H1 (cell line): ENCODE measurements around the gene METTL25B. TPM values are rescaled to one million over a fixed set of nuclear protein-coding genes. Genes with fewer than 3 reads are reported as not detected.

ENCODE experiments used
- CTCF ChIA-PET: fragments of 300-600 bp; sonication (Branson Sonifier 250); formaldehyde crosslinking; loops from one replicate; lab custom pipeline; 2021; ENCODE audit not compliant: partially characterized antibody; lab: Charles Lee
- POLR2A ChIA-PET: fragments of 300-600 bp; sonication (Branson Sonifier 250); formaldehyde crosslinking; loops from one replicate; lab custom pipeline; 2021; ENCODE audit warnings: inconsistent platforms; ENCODE audit not compliant: partially characterized antibody; lab: Charles Lee
- DNase-seq, 2 experiments: peaks; one replicate each; pipeline versions ENCODE4 v3.0.0 to v3.0.0-alpha.2; 2010 to 2022; ENCODE audit warnings: low spot score in 2 of 2, low read depth in 1 of 2, mixed read lengths in 1 of 2
- FAIRE-seq: peaks from 2 replicates; lab custom pipeline; 2011; peaks lifted over from hg19 to GRCh38; lab: Jason Lieb, UNC
- H2AFZ ChIP-seq: 2 replicates; pipeline ENCODE4 v1.8.1; 2012; ENCODE audit warnings: low read length, inconsistent platforms
- H2AK5ac ChIP-seq: 2 replicates; pipeline ENCODE4 v1.6.1; 2013; ENCODE audit warnings: low read depth, low read length
- H2BK120ac ChIP-seq: replicated peaks from 2 replicates; pipeline ENCODE3; 2013; ENCODE audit warnings: low read depth, low read length, inconsistent platforms
- H2BK12ac ChIP-seq: 2 replicates; pipeline ENCODE4 v1.6.1; 2013; ENCODE audit warnings: low read depth, low read length
- H2BK15ac ChIP-seq: 2 replicates; pipeline ENCODE4 v1.6.1; 2013; ENCODE audit warnings: low read length
- H2BK20ac ChIP-seq: 2 replicates; pipeline ENCODE4 v1.6.1; 2013; ENCODE audit warnings: low read length
- H2BK5ac ChIP-seq: 2 replicates; pipeline ENCODE4 v1.6.1; 2013; ENCODE audit warnings: low read depth, low read length
- H3K14ac ChIP-seq: 2 replicates; pipeline ENCODE4 v1.6.1; 2013; ENCODE audit warnings: inconsistent platforms; ENCODE audit not compliant: insufficient read length
- H3K18ac ChIP-seq: 2 replicates; pipeline ENCODE4 v1.6.1; 2013; ENCODE audit warnings: low read length; ENCODE audit errors: extremely low read depth
- H3K23ac ChIP-seq: 2 replicates; pipeline ENCODE4 v1.6.1; 2013; ENCODE audit warnings: inconsistent platforms; ENCODE audit not compliant: insufficient read length
- H3K23me2 ChIP-seq: 2 replicates; pipeline ENCODE4 v1.6.1; 2013; ENCODE audit warnings: low read depth, low read length
- H3K27ac ChIP-seq: 2 replicates; pipeline ENCODE4 v1.6.1; 2011; ENCODE audit warnings: low read depth, low read length, inconsistent platforms
- H3K27me3 ChIP-seq, 4 experiments: replicated peaks in 1 of 4; 1 replicate in 1 of 4; 2 replicates in 3 of 4; pipeline versions ENCODE4 v1.6.1 to v1.8.1; 2011 to 2013; ENCODE audit warnings: low read length in 3 of 4, mild to moderate bottlenecking in 3 of 4, inconsistent platforms in 2 of 4, mixed read lengths in 2 of 4, moderate library complexity in 1 of 4; ENCODE audit not compliant: control insufficient read depth in 3 of 4, insufficient read depth in 3 of 4; ENCODE audit errors: extremely low read depth in 1 of 4
- H3K36me3 ChIP-seq, 4 experiments: 2 replicates each; pipeline versions ENCODE4 v1.6.1 to v1.8.1; 2011 to 2013; ENCODE audit warnings: mild to moderate bottlenecking in 4 of 4, low read length in 3 of 4, moderate library complexity in 2 of 4, control low read depth in 1 of 4, inconsistent platforms in 1 of 4; ENCODE audit not compliant: insufficient read depth in 4 of 4, control insufficient read depth in 2 of 4
- H3K4ac ChIP-seq: replicated peaks from 2 replicates; pipeline ENCODE3; 2013; ENCODE audit warnings: low read length, low read depth, mixed read lengths, inconsistent platforms; ENCODE audit not compliant: insufficient read length
- H3K4me1 ChIP-seq, 4 experiments: replicated peaks in 1 of 4; 1 replicate in 1 of 4; 2 replicates in 3 of 4; pipeline versions ENCODE4 v1.6.1 to v1.8.1; 2011 to 2013; ENCODE audit warnings: low read length in 3 of 4, inconsistent platforms in 2 of 4, mixed read lengths in 1 of 4; ENCODE audit not compliant: insufficient read depth in 4 of 4, control insufficient read depth in 3 of 4
- H3K4me2 ChIP-seq, 2 experiments: 2 replicates each; pipeline versions ENCODE4 v1.6.1 to v1.8.1; 2011 to 2013; ENCODE audit warnings: low read depth in 2 of 2, low read length in 2 of 2, control low read depth in 1 of 2, inconsistent platforms in 1 of 2, mild to moderate bottlenecking in 1 of 2; ENCODE audit not compliant: insufficient read depth in 1 of 2
- H3K4me3 ChIP-seq, 4 experiments: fragments of 200-600, 300-600 bp in 1 of 4; sonication (generic), shearing (Covaris generic), sonication (Bioruptor Twin) in 1 of 4; 2 replicates each; pipeline versions ENCODE4 v1.5.1 to v1.8.1; 2011 to 2016; ENCODE audit warnings: low read length in 4 of 4, low read depth in 3 of 4, control low read depth in 2 of 4, inconsistent platforms in 2 of 4, mild to moderate bottlenecking in 2 of 4, mixed read lengths in 1 of 4, moderate library complexity in 1 of 4; ENCODE audit not compliant: insufficient read depth in 2 of 4; ENCODE audit errors: extremely low read depth in 1 of 4
- H3K56ac ChIP-seq: replicated peaks from 2 replicates; pipeline ENCODE3; 2013; ENCODE audit warnings: low read depth, mild to moderate bottlenecking, mixed read lengths, low read length, inconsistent platforms; ENCODE audit not compliant: insufficient read length
- H3K79me1 ChIP-seq: 2 replicates; pipeline ENCODE4 v1.6.1; 2013; ENCODE audit warnings: low read depth, low read length, control low read depth
- H3K79me2 ChIP-seq, 2 experiments: 2 replicates each; pipeline versions ENCODE4 v1.6.1 to v1.8.1; 2012 to 2013; ENCODE audit warnings: low read length in 2 of 2, mild to moderate bottlenecking in 2 of 2, inconsistent platforms in 1 of 2; ENCODE audit not compliant: insufficient read depth in 2 of 2, control insufficient read depth in 1 of 2
- H3K9ac ChIP-seq, 4 experiments: replicated peaks in 1 of 4; 1 replicate in 1 of 4; 2 replicates in 3 of 4; pipeline versions ENCODE4 v1.6.1 to v1.8.1; 2011 to 2013; ENCODE audit warnings: low read depth in 3 of 4, low read length in 3 of 4, control low read depth in 2 of 4, mild to moderate bottlenecking in 2 of 4, moderate library complexity in 2 of 4, inconsistent platforms in 1 of 4; ENCODE audit errors: extremely low read depth in 1 of 4
- H3K9me3 ChIP-seq, 2 experiments: 2 replicates each; pipeline versions ENCODE4 v1.6.1 to v1.8.1; 2012 to 2013; ENCODE audit warnings: mild to moderate bottlenecking in 2 of 2, moderate library complexity in 2 of 2, control low read depth in 1 of 2, inconsistent platforms in 1 of 2, low read depth in 1 of 2, low read length in 1 of 2, mixed read lengths in 1 of 2; ENCODE audit not compliant: insufficient read depth in 2 of 2
- H4K20me1 ChIP-seq, 2 experiments: replicated peaks in 1 of 2; 2 replicates each; pipeline versions ENCODE3 to v1.8.1; 2011 to 2013; ENCODE audit warnings: inconsistent platforms in 2 of 2, low read length in 2 of 2, mild to moderate bottlenecking in 1 of 2; ENCODE audit not compliant: insufficient read depth in 2 of 2, control insufficient read depth in 1 of 2
- H4K5ac ChIP-seq: 2 replicates; pipeline ENCODE4 v1.6.1; 2013; ENCODE audit warnings: low read length, low read depth, mixed read lengths, inconsistent platforms; ENCODE audit not compliant: insufficient read length
- H4K8ac ChIP-seq: 2 replicates; pipeline ENCODE4 v1.8.0; 2013; ENCODE audit warnings: mild to moderate bottlenecking, moderate library complexity, low read length, inconsistent platforms; ENCODE audit not compliant: insufficient read depth; ENCODE audit errors: extremely low read depth
- H4K91ac ChIP-seq: replicated peaks from 2 replicates; pipeline ENCODE3; 2013; ENCODE audit warnings: low read length, mixed read lengths, inconsistent platforms; ENCODE audit not compliant: insufficient read length
- HDAC6 ChIP-seq: IDR thresholded peaks from one replicate; pipeline ENCODE4 v1.7.1; 2012; ENCODE audit warnings: low read depth, mild to moderate bottlenecking, inconsistent platforms, low read length, moderate library complexity
- KDM4A ChIP-seq: IDR thresholded peaks from one replicate; pipeline ENCODE4 v1.7.1; 2012; ENCODE audit warnings: low read depth, mild to moderate bottlenecking, moderate library complexity, low read length, inconsistent platforms; ENCODE audit not compliant: severe bottlenecking
- PHF8 ChIP-seq: fragments of 200-600 bp; sonication (generic); conservative IDR thresholded peaks from 2 replicates; pipeline ENCODE4 v1.7.1; 2012; ENCODE audit warnings: low read depth, mild to moderate bottlenecking, inconsistent platforms, low read length, moderate library complexity
- POLR2A ChIP-seq, 2 experiments: IDR thresholded peaks; 1 replicate in 1 of 2; 2 replicates in 1 of 2; pipeline ENCODE4 v1.6.1; 2011; ENCODE audit warnings: low read depth in 2 of 2, low read length in 2 of 2, mild to moderate bottlenecking in 2 of 2; ENCODE audit errors: control extremely low read depth in 1 of 2
- SAP30 ChIP-seq: fragments of 300-600 bp; sonication (generic); IDR thresholded peaks from 2 replicates; pipeline ENCODE4 v1.7.1; 2012; ENCODE audit warnings: low read length, moderate library complexity, mild to moderate bottlenecking, inconsistent platforms; ENCODE audit not compliant: insufficient read depth, insufficient replicate concordance
- WGBS, 2 experiments: shearing (Covaris generic) in 1 of 2; methylation state at CpG; one replicate each; pipeline versions ENCODE4 v1.1.6 to v1.1.7; 2013 to 2015; ENCODE audit warnings: low lambda C conversion rate in 2 of 2, mixed read lengths in 2 of 2, inconsistent platforms in 1 of 2, low coverage in 1 of 2, missing lambda C conversion rate in 1 of 2; ENCODE audit not compliant: insufficient replicate concordance in 2 of 2, insufficient coverage in 1 of 2, insufficient read length in 1 of 2; ENCODE audit errors: extremely low coverage in 1 of 2, missing lambda C conversion rate in 1 of 2; 5-methylcytosine and 5-hydroxymethylcytosine counted together
- polyA plus RNA-seq, 7 experiments: library from polyadenylated mRNA; depleted of rRNA in 3 of 7; stranded (reverse) in 5 of 7; unstranded in 2 of 7; fragments of >200 nt in 5 of 7; fragments of 200-250 nt in 2 of 7; gene quantifications; 1 replicate in 5 of 7; 2 replicates in 1 of 7; 4 replicates in 1 of 7; pipeline versions ENCODE4 v1.2.1 to v1.2.3, GENCODE V29; 2011 to 2013; ENCODE audit warnings: missing spikeins in 2 of 7, mixed read lengths in 2 of 7
- total RNA-seq: library from RNA; stranded (reverse); fragmentation: NEBNext Ultra II Directional; extraction: Animal tissue kit (Norgen Biotek cat#: 25700); gene quantifications from 2 replicates; pipeline ENCODE4 v1.2.1, GENCODE V29; 2021

METTL25B gene
- total and polyA plus RNA-seq, 2 of the 8 experiments (the other 6 are each of a cell fraction or from before 2014, with no cell fraction given) = 28.4 to 30.1 TPM

GRCh38 chr1:156766298-156767100 lies 38.2 kb downstream of the METTL25B start:
- peak overlapping the region; percentile 4 for H4K91ac ChIP-seq
- CTCF ChIA-PET = interaction anchor here (1.0 to 11.7 kb wide), 7 partner anchors 14 to 124 kb away, joined by 3 to 100 read pairs (median 4); partner anchors contain the start of genes ISG20L2 and METTL25B
- 34% methylated on average over 14 of the region's 14 CpGs; no CpG with 5 or more reads in 1 of the 2 experiments for WGBS, 2 experiments
- H2BK5ac ChIP-seq = peak overlapping the region; percentile 80
- H3K4me3 ChIP-seq = peak overlapping the region; percentile 45 to 75 (median 70)
- H2BK12ac ChIP-seq = peak overlapping the region; percentile 75; the same call in 1 of the 2 replicates
- peak overlapping the region; percentile 26 for H4K5ac ChIP-seq
- H4K20me1 ChIP-seq = peaks cover 10 to 18% of the 10 kb centered on the region in 2 experiments
- H3K79me1 ChIP-seq = peaks cover 10% of the 10 kb centered on the region
- peak overlapping the region; percentile 83; the same call in 1 of the 2 replicates for H2AK5ac ChIP-seq
- H2BK120ac ChIP-seq = no peak overlapping the region
- no peak overlapping the region for H2BK20ac ChIP-seq
- no peak overlapping the region for H3K23ac ChIP-seq
- no peak overlapping the region for H3K56ac ChIP-seq
- no peak for DNase-seq
- no peak for FAIRE-seq
- no peak overlapping the region for H3K4ac ChIP-seq
- peaks cover 0 to 16% (median 6%) of the 10 kb centered on the region in 4 experiments; a peak in 5 of 7 replicates for H3K4me1 ChIP-seq
- peaks cover 26 to 36% of the 10 kb centered on the region in 2 experiments for H3K79me2 ChIP-seq
- no peak overlapping the region for H3K14ac ChIP-seq
- peaks cover 0 to 5% (median 2%) of the 10 kb centered on the region in 4 experiments; a peak in 2 of 8 replicates for H3K36me3 ChIP-seq
- peak overlapping the region; percentile 13; the same call in 1 of the 2 replicates for H2BK15ac ChIP-seq
- POLR2A ChIA-PET = interaction anchor here (0.6 to 8.2 kb wide), 27 partner anchors 10 to 175 kb away, joined by 3 to 121 read pairs (median 5); partner anchors contain the start of genes CRABP2, GPATCH4, HDGF and ISG20L2
- peak overlapping the region; percentile 70 for H3K27ac ChIP-seq
- H4K8ac ChIP-seq = peak overlapping the region; percentile 90; the same call in 1 of the 2 replicates
- peak overlapping the region; percentile 58 to 80 (median 70) for H3K9ac ChIP-seq
- peak overlapping the region; percentile 54 for H2AFZ ChIP-seq
- TF ChIP-seq KDM4A (peak; percentile 13), PHF8 (peak; percentile 15; the same call in 1 of the 2 replicates), SAP30 (no peak), HDAC6 (no peak), POLR2A (IDR thresholded peaks at IDR 0.05; ENCODE audit: control extremely low read depth in 1 of 2, low read depth in 2 of 2, low read length in 2 of 2) (peak in 1 of 2 experiments; percentile 65; a peak in 1 of 3 replicates)
- no peaks in the 10 kb centered on the region for H3K9me3 ChIP-seq
- peaks cover 11% of the 10 kb centered on the region for H3K23me2 ChIP-seq
- H3K4me2 ChIP-seq = peak overlapping the region; percentile 96 to 97
- H3K27me3 ChIP-seq = no peaks in the 10 kb centered on the region
- peak overlapping the region; percentile 72; the same call in 1 of the 2 replicates for H3K18ac ChIP-seq
